Hepatocyte (in vitro differentiated cells): ENCODE results near the gene SUCLG2.

ENCODE experiments used
- CTCF ChIP-seq: fragments of 200-600 bp; sonication (generic); IDR thresholded peaks from 2 replicates; pipeline ENCODE4 v1.5.1; 2016; ENCODE audit warnings: antibody characterized with exemption, mild to moderate bottlenecking; ENCODE audit not compliant: poor library complexity
- EZH2phosphoT487 ChIP-seq: fragments of 200-600 bp; sonication (generic); IDR thresholded peaks from one replicate; pipeline ENCODE4 v1.6.1; 2018; ENCODE audit warnings: antibody characterized with exemption, mild to moderate bottlenecking, low read depth, moderate library complexity; ENCODE audit not compliant: unreplicated experiment, severe bottlenecking

GRCh38 chr3:67535006-67535405 lies 119.4 kb downstream of the SUCLG2 start:
- TF ChIP-seq CTCF (no peak), EZH2phosphoT487 (no peak)
